Left kidney (tissue), 8 donors: ENCODE results near the gene FAM24B. TPM values are rescaled to one million over a fixed set of nuclear protein-coding genes. Genes with fewer than 3 reads are reported as not detected.
"Not testable (repeated sequence)": the region's sequence is repeated elsewhere in the genome, so short reads cannot be mapped to it uniquely, and the experiment has no call there.

ENCODE experiments used
- DNase-seq: peaks from one replicate; pipeline ENCODE4 v3.0.0-alpha.2; 2013
- long read RNA-seq, 8 donors: transcript quantifications; one replicate each; lab custom pipeline, GENCODE V29; 2026
- polyA plus RNA-seq: library from polyadenylated mRNA; unstranded; fragments of 120-200 nt; gene quantifications from one replicate; pipeline ENCODE4 v1.2.1, GENCODE V29; 2013; ENCODE audit not compliant: insufficient read length

Gene FAM24B, protein sequence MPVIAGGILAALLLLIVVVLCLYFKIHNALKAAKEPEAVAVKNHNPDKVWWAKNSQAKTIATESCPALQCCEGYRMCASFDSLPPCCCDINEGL
- polyA plus RNA-seq = 6.6 TPM
- long read RNA-seq, donor 1, partial matches to known transcripts = 0 of 1 reads
- long read RNA-seq, donor 1, other reads (novel, unspliced or antisense) = 0 of 1 reads
- long read RNA-seq, donor 2, partial matches to known transcripts = 0 of 2 reads
- long read RNA-seq, donor 2, other reads (novel, unspliced or antisense) = 0 of 2 reads
- long read RNA-seq, donor 3, partial matches to known transcripts = 0 of 6 reads
- long read RNA-seq, donor 3, other reads (novel, unspliced or antisense) = 0 of 6 reads
- long read RNA-seq, donor 4, partial matches to known transcripts = 0 of 1 reads
- long read RNA-seq, donor 4, other reads (novel, unspliced or antisense) = 0 of 1 reads
- long read RNA-seq, donor 5, partial matches to known transcripts = 0 of 3 reads
- long read RNA-seq, donor 5, other reads (novel, unspliced or antisense) = 0 of 3 reads
- long read RNA-seq, donor 6 = 0 reads
- long read RNA-seq, donor 7, partial matches to known transcripts = 5 of 10 reads
- long read RNA-seq, donor 7, other reads (novel, unspliced or antisense) = 0 of 10 reads
- long read RNA-seq, donor 8, partial matches to known transcripts = 0 of 5 reads
- long read RNA-seq, donor 8, other reads (novel, unspliced or antisense) = 0 of 5 reads

- DNase-seq = peak; percentile 98
Observed at GRCh38 chr10:122879339-122880273, at the start of gene FAM24B. Gene FAM24B (minus strand): TSS chr10:122879581. CDS start chr10:122850515, 29,066 bp downstream.

- DNase-seq = no peak
Observed at GRCh38 chr10:122915700-122916099, 36.3 kb upstream of the FAM24B start.

DNA sequence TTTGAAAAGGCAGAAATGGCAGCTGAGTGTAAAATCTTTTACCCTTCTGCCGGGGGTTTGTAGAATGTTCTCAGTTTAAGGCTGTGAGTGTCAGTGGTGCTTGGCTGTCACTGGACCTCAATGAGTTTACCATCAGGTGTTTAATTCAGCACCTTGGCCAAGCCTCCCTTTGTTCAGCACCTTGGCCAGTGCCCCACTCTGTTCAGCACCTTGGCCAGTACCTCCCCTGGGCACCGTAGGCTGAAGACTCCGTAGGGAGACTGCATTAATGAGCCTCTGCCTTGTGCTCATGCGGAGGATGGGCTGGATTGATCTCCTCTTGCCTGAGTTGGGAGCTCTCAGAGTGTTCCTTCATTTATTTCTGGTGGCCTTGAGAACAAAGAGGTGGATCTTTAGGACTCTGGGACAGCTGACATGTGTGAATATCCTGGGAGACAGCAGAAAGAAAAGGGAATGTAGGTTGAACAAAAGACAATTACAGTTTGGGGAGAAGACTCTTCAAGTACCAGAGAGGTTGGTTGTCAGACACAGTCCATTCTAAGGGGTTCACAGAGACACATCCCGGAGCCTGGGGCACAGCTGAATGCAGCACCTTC, 32.6 kb upstream of the FAM24B start:
- peak; percentile 71 for DNase-seq

- DNase-seq = no peak
Observed at GRCh38 chr10:122910310-122910709, 30.9 kb upstream of the FAM24B start, which contains the start of gene FAM24A. Gene FAM24A (plus strand): TSS chr10:122910610. CDS start chr10:122911635, 1,025 bp downstream.

DNA sequence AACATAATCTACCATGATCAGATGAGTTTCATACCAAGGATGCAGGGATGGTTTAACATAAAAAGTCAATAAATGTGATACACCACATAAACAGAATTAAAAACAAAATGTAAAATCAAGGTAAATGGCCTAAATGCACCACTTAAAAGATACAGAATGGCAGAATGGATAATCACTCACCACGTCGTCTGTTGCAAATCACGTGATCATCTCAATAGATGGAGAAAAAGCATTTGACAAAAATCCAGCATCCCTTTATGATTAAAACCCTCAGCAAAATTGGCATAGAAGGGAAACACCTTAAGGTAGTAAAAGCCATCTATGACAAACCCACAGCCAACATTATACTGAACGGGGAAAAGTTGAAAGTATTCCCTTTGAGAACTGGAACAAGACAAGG, 24.5 kb upstream of the FAM24B start:
- DNase-seq = not testable (repeated sequence)

DNA sequence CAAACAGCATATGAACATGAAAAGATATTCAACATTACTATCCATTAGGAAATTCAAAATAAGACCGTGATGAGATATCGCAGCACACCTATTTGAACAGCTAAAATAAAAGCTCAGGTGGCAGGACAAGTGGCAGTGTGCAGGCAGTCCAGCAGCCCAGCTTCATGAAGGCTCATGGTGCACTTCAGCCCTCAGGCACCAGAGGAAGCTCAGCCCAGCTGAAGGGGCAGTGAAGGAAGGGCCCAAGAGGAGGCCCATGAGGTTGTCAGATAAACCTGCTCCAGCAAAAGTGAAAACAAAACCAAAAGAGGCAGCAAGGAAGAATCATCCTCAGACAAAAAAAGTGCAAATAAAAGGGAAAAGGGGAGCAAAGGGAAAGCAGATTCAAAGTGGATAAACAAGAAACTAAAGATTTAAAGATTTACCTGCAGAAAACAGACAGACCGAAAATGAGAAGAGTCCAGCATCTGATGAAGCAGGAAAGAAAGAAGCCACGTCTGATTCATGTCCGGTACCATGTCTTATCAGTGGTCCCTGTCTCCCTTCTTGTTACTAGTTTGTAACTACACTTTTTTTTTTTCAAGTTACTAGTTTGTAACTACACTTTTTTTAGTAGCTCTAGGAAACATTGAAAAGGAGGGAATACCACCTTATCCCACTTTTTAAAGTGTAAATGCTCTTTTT, 15.0 kb upstream of the FAM24B start:
- no peak for DNase-seq

DNA sequence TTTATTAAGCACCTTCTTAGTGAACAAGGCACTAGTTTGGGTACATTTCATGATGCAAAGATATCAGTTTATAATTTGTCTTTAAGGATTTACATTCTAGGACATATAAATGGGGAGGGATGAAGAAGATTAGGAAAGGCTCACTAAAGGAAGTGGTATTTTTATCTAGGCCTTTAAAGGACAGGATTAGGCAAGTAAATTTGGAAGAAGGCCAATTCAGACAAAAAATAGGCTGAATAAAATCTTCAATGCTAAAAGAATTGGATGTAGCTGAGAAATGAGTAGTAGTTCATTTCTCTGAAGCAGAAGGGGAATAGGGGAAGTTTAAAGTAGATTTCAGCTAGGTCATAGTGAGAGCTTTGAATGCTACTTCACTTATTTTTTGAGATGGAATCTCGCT, 4.8 kb upstream of the FAM24B start:
- no peak for DNase-seq

DNA sequence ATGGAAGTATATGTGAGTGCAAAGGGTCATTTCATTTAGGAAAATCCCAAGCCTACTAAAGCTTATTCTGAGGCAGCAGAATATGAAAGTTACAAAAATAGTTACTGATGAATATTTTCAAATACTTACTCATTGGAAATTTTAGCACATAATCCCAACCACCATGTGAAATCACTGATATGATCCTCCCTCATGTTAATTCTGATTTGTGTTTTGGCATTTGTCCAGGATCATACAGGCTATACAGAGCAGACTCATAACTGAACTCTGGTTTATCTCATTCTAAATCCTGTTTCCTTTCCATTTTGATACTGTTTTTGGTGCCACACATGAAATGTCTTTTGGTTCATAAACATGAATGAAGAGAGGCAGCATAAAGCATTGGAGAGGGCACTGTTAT, 3.4 kb upstream of the FAM24B start:
- no peak for DNase-seq

DNA sequence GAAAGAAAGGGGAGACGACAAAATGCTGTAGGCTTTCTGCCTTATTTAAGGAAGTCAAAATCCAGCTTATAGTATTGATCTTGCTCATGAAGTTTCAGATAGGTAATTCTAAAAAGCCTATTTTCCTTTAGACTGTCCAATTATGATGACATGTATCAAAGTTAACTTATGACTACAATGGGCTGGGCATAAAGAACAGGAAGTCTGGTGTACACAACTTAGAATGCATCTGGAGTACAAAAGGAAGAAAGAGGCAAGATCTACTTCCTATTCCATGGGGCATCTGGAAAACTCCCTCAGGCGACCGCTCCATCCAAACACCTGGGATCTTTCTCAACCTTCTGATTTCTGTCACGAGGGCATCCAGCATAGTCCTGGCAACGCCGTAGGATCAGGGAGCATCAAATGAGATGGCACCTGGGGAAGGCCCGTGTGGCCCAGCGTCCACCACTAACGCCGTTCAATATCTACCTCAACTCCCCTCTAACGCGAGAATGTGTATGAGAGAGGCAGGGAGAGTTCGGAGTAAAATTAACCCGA, 512 bp downstream of the FAM24B start:
- no peak for DNase-seq

DNA sequence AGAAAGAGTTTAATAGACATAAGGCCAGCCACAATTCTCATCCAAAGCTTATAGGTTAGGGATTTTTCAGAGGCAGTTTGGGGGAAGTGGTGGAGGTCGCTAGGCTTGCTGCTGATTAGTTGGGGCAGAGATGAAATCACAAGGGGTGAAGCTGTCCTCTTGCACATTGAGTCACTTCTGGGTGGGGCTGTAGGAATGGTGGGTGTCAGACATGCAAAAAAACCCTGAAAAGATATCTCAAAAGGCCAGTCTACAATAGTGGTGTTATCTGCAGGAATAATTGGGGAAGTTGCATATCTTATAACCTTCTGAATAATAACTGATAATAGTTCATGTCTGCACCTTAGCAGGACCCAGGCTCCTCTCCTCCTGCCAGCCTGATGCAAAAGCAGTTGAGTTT, 2.1 kb downstream of the FAM24B start:
- DNase-seq = no peak

GRCh38 chr10:122876467-122876855, 2.9 kb downstream of the FAM24B start:
- DNase-seq = no peak

- DNase-seq = no peak
Observed at GRCh38 chr10:122875843-122876466, 3.4 kb downstream of the FAM24B start.

GRCh38 chr10:122871947-122872346, 7.4 kb downstream of the FAM24B start:
- DNase-seq = not testable (repeated sequence)

DNA sequence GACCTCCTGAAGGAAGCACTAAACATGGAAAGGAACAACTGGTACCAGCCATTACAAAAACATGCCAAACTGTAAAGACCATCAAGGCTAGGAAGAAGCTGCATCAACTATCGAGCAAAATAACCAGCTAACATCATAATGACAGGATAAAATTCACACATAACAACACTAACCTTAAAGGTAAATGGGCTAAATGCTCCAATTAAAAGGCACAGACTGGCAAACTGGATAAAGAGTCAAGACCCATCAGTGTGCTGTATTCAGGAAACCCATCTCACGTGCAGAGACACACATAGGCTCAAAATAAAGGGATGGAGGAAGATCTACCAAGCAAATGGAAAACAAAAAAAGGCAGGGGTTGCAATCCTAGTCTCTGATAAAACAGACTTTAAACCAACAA, 10.6 kb downstream of the FAM24B start:
- not testable (repeated sequence) for DNase-seq

GRCh38 chr10:122866757-122867482, 12.5 kb downstream of the FAM24B start:
- DNase-seq = not testable (repeated sequence)

- no peak for DNase-seq
Observed at GRCh38 chr10:122864901-122865300, 14.5 kb downstream of the FAM24B start.

- DNase-seq = no peak
Observed at GRCh38 chr10:122864194-122864592, 15.2 kb downstream of the FAM24B start.

- no peak for DNase-seq
Observed at GRCh38 chr10:122863216-122864193, 15.9 kb downstream of the FAM24B start.
